Right ventricle myocardium inferior (tissue), 1 donor: ENCODE results near the gene OSBPL7. TPM values are rescaled to one million over a fixed set of nuclear protein-coding genes. Genes with fewer than 3 reads are reported as not detected.

Experiments used
- ATAC-seq: fragments of 200-7000 bp; cut with Tn5 transposase; one replicate; pipeline ENCODE4 v1.9.1; 2020; ENCODE audit warnings: mild to moderate bottlenecking, moderate library complexity
- DNase-seq: peaks from one replicate; pipeline ENCODE4 v3.0.0; 2021; ENCODE audit errors: missing footprints
- intact Hi-C: fragments of 100-400 bp; cut with DNase I; formaldehyde crosslinking; loops from one replicate; pipeline ENCODE4 v1.11.0; 2022
- long read RNA-seq: library from polyadenylated mRNA; unstranded; transcript quantifications from one replicate; pipeline ENCODE4 v2.0.0, GENCODE V29; 2021
- total RNA-seq: library from RNA; stranded (reverse); fragmentation: NEBNext Ultra II Directional; extraction: Animal tissue kit (Norgen Biotek cat#: 25700); gene quantifications from one replicate; pipeline ENCODE4 v1.2.1, GENCODE V29; 2021
- donor health status: DM: no; HTN: yes; CAD: no; lungs with severe emphysema.

The OSBPL7 gene, protein sequence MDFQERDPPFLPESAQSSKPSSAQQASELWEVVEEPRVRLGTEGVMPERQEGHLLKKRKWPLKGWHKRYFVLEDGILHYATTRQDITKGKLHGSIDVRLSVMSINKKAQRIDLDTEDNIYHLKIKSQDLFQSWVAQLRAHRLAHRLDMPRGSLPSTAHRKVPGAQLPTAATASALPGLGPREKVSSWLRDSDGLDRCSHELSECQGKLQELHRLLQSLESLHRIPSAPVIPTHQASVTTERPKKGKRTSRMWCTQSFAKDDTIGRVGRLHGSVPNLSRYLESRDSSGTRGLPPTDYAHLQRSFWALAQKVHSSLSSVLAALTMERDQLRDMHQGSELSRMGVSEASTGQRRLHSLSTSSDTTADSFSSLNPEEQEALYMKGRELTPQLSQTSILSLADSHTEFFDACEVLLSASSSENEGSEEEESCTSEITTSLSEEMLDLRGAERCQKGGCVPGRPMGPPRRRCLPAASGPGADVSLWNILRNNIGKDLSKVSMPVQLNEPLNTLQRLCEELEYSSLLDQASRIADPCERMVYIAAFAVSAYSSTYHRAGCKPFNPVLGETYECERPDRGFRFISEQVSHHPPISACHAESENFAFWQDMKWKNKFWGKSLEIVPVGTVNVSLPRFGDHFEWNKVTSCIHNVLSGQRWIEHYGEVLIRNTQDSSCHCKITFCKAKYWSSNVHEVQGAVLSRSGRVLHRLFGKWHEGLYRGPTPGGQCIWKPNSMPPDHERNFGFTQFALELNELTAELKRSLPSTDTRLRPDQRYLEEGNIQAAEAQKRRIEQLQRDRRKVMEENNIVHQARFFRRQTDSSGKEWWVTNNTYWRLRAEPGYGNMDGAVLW
- 5.4 TPM for total RNA-seq
- long read RNA-seq, partial matches to known transcripts, result 0 of 2 reads
- long read RNA-seq, other reads (novel, unspliced or antisense), result 2 of 2 reads

DNA sequence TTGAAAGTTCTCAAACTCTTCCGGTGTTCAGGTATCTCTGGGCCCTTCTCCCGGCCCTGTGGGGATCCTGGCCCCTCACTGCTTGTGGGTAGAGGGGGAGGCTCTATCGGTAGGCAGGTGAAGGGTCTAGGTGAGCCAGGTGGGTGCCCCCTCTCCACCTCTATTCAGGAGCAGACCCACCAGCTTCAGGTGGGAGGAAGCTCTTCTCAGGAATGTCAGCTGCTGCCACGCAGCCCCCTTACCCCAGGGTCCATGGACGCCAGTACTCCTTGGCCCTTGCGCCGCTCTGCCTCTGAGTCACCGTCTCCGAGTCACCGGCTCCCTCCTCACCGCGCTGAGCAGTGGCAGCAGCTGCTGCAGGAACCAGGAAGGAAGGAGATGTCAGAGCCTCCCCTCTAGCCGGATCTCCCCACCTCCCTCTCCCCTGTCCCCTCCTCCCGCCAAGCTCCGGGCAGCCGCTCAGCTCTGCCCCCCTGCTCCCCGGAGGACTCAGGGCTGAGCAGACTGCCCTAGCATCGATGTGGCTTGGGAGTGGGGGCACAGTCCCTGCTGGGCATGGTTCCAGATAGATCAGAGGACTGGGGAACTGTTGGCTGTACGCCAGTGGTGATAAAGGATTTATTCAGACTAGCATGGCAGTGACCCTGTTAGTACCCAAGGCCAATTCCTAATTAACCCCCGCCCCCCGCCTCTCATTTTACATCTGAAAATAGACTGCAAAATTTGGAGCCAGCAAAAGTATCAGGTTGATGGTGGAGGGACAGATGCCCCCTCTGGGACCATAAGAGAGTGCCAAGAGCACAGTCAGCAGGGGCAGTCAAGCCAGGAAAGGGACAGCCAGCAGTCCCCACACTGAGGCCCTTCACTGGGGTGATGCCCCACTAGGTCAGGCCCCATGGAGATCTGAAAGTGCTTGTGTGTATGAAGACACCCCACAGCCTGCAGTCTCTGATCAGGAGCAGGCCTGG is at the start of gene OSBPL7:
Gene OSBPL7 (minus strand): TSS at position 371 of the 968 bp plus-strand sequence. CDS start 1,516 bp downstream, outside the sequence.
- ATAC-seq, result peak; percentile 85
- peak; percentile 79 for DNase-seq
- intact Hi-C loops, result no loop called here

DNA sequence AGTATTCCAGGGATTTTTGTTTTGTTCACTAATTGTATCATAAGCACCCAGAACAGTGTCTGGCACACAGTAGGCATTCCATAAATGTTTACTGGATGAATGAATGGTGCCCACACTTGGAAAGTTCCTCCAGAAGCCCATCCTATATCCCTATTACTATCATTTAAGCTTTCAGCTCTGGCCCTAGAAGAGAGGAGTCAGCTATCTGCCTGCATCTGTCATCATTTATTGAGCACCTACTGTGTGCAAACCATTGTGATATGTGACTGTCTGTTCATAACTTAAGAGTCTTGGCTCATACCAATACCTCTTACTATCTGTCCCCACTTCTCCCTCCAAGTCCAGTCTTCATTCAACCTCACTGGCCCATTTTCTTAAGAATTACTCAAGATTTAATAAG is 49.5 kb upstream of the OSBPL7 start:
- ATAC-seq, result no peak
- no peak for DNase-seq
- intact Hi-C loops, result no loop called here

DNA sequence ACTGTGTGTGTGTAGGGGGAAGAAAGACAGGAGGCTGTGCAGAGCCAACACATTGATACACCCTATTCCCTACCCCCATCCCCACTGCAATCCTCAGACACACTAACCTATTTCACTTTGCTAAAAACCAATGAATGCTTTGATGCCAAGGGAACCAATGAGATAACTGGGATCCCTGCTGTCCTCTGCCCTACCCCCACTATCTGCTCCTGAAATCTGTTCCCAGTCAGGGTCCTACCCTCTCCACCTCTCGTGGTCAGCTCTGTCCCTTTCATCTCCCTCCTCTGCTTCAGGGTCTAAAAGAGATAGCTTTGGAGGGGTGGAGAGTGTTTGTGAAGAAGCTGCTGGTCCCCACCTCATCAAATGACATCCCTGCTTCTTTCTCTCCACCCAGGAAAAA is 48.5 kb upstream of the OSBPL7 start:
- DNase-seq (no peak), ATAC-seq (no peak)
- intact Hi-C loops, result no loop called here

DNA sequence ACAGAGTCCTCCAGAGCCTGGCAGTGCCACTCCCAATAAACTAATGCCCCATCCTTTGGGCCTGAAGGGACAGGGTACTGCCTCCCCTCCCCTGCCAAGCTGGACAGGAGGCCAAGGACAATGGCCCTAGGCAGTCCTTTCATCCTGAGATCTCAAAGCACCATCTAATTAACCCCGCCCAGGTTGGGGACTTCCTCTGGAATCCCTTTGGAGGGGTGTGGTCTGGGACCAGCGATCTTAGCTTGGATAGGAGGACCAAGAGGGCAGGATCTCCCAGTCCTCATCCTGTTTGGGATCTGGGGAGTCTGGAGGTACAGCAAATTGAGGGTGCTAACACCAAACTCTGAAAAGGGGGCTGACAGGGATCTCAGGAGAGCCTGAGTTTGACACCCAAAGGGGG is 47.5 kb upstream of the OSBPL7 start:
- no peak for ATAC-seq
- intact Hi-C loops, result no loop called here
- no peak for DNase-seq

DNA sequence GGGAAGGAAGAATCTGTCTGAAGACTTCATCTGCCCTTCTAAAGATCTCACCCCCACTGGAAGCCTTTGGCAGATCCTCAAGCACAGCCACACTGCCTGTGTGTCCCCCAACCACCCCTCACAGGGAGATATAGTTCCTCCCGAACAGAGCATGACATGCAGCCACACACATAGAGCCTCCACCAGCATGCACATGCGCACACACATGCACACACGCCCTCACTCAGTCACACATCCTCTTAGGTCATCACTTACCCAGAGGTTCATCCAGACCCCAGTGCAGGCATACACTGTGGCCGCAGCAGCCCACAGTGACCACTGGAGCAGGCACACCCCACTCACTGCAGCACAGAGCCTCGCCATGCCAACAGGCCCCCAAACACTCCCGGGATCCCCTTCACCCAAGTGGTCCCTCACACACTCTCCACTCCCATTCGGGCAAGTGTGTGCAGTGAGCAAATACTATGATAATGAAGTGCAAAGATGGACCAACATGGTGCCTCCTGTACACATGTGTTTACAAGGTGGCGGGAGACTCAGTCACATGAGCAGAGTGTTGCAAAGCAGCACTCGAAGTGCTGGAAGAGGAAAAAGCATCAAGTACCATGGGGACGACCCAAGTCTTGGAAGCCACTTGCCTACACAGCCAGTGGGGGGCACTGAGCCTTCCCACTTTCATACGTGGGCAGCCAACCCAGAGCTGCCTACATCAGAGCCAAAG is 46.4 kb upstream of the OSBPL7 start:
- intact Hi-C loops, result no loop called here
- DNase-seq (no peak), ATAC-seq (no peak)

DNA sequence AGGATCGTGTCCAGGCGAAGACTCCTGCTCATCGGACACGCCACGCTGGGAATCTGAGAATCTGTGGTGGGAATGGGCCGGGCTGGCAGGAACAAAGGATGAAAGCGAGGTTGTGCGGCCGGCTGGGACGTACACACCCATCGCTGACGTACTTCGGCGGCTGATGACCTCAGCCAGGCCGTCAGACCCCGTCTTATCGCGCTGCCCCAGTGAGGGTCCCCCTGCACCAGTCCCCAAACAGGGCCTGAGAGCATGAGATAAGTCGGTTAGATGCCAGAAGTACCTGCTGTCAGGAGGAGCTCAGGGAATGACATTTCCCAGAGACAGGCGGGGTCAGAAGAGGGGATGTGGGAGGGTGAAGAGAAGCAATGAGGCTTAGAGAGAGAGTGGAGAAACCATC is 45.3 kb upstream of the OSBPL7 start:
- DNase-seq (no peak), ATAC-seq (peak; percentile 67)
- intact Hi-C loops, result no loop called here

DNA sequence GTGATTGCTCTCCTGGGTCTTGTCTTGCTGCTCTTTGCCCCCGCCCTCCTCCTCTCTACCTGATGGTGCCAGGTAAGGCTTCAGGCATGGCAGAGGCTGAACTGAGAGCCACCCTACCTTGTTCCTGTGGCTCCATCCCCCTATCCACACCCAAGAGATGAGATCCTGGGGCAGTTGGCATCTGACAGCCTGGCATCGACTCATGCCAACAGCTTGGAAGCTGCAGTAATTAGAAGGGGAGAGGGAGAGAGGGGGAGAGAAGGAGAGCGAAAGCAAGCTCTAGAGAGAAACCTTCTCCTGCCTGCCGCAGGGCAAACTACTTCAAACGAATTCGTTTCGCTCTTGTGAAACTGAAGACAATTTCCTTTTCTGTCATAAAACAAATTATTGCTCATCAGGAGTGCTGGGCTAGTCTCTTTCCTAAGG is 43.2 kb upstream of the OSBPL7 start:
- no peak for ATAC-seq
- intact Hi-C loops, result no loop called here
- no peak for DNase-seq

DNA sequence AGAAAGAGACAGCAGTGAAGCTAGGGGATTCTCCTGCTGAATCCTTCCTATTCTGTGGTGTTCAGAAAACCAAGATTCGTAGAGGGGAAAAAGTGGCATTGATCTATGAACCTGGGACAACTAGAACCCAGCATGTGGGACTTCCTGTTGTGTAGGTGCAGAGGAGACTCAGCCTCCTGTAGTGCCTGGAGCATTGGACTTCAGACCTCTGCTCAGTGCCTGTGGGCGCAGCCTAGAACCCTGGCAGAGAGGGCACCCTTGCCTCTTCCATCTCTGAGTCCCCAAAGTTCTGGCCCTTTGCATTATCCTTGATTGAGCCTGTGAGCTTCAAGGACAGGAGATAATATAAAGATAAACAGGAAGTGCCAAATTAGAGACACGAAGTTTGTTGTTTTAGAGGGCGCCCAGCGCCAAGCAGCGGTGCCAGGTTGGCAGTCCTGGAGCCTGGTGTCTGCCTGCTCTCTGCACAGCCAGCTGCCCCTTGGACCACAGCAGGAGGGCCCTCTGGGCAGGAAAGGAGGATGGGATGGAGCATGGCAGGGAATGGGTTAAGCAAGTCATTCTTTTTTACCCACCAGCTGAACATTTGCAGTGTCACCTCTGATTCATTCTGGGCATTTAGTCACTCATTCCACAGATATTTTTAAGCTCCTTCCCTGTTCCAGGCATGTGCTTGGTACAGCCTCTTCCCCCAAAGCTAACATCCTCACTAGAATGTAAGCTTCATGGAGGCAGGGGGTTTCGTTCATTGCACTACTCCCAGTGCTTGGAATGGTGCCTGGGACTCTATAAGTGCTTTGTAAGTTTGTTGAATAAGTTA is 41.2 kb upstream of the OSBPL7 start:
- no peak for ATAC-seq
- intact Hi-C loops, result no loop called here
- no peak for DNase-seq

DNA sequence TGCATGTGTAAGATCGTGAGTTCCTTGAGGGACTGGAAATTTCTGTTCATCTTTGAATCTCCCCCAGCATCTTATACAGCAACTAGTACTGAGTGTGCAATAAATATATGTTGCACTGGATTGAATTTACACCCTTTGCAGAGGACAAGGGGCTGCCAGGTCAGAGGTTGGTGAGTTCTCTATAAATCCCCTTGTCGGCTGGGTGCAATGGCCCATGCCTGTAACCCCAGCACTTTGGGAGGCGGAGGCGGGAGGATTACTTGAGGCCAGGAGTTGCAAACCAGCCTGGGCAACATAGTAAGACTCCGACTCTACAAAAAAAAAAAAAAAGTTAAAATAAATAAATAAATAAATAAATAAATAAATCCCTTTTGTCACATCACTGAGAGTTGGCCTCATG is 38.8 kb upstream of the OSBPL7 start:
- intact Hi-C loops, result no loop called here
- DNase-seq, result no peak
- no peak for ATAC-seq

DNA sequence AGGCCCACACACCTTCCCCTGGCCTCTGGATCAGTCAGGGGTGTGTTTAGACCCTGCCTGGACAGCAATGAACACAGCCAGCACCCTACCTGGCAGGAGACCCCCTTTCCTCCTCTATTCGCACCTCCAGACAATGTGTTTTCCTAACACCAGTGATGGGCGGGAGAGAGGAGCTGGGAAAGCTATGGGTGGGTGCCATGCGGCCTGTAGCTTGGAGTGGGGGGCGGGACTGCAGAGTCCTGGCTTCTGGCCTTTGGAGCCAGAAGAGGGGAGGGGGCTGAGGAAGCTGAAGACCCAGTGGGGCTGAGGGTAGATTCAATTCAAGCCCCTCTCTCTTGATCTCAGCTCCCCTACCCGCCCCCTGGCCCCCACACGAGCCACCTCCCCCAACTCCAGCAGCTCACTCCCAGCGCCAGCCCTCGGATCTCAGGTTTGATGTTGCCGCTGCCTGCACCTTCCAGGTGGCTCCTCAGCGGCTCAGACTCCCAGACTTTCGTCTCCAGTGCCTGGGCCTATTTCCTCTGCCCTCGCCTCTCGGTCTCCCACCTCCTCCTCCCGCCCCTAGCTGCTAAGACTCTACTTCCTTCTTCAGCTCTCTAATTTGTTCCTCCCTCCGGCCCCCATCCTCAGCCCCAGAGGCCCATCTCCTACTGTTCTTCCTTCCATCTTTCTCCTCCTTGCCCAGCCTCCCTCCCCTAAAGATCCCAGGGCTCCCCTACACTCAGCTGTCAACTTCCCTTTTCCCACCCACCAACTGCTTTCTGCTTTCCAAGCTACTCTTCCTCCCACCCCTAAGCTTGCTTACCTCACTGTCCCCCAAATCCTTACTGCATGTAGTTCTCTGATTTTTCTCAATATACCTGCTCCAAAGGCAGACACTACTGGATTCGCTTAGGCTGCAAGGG is 36.2 kb upstream of the OSBPL7 start:
- ATAC-seq (no peak), DNase-seq (no peak)
- intact Hi-C loops, result no loop called here

DNA sequence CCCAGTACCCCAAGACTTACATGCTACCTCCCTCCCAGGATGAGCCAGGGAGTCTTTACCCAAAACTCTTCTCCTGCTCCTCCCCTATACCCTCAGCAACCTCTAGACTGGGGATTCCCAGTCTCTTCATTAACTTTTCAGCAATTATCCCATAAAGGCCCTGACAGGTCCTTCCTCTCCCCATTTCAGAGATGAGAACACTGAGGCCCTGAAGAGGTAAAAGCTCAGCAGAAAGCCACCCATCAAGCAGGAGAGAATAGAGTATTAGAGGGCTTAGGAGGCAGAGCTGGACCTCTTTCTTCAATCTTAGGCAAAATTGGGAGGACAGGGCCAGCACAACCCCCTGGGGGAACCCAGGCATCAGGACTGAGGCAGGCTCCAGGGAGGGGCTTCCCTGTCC is 35.2 kb upstream of the OSBPL7 start:
- intact Hi-C loops, result no loop called here
- ATAC-seq (no peak), DNase-seq (no peak)

DNA sequence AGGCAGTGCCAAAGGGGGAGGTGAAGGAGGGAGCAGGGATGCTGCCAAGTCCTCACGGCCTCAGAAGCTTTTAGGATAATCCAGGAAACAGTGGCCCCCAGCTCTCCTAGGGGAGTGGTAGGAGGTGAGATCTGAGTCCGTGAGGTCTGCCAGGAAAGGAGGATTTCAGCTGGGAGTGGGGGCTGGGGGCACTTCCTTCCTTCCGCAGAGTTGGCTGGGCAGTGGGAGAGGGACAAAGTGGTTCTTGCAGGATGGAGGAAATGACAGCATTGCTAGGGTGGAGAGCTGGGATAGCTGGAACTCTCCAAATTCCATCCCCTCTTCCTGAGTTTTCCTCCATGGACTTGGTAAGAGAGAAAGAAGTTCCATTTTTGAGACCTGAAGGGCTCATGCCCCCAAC is 34.1 kb upstream of the OSBPL7 start:
- ATAC-seq (no peak), DNase-seq (no peak)
- intact Hi-C loops, result no loop called here

DNA sequence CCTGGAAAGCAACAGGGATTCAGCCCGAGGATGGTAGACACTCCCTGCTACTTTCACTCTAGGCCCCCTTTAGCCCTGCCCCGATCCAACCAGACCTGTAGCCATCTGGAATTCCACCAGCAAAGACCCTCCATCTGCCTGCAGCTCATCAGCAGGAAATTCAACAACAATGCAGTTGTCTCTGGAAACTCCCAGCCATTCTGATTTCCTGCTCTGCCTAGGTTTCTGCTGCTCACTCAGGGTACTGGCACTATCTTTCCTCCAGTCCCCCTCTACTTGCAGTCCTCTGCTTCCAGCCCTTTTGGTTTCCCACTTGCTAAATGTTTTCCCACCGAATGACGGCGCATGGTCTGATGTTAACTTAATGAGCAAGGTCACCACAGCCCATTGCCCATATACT is 32.0 kb upstream of the OSBPL7 start:
- ATAC-seq, result no peak
- DNase-seq, result no peak
- intact Hi-C loops, result no loop called here

DNA sequence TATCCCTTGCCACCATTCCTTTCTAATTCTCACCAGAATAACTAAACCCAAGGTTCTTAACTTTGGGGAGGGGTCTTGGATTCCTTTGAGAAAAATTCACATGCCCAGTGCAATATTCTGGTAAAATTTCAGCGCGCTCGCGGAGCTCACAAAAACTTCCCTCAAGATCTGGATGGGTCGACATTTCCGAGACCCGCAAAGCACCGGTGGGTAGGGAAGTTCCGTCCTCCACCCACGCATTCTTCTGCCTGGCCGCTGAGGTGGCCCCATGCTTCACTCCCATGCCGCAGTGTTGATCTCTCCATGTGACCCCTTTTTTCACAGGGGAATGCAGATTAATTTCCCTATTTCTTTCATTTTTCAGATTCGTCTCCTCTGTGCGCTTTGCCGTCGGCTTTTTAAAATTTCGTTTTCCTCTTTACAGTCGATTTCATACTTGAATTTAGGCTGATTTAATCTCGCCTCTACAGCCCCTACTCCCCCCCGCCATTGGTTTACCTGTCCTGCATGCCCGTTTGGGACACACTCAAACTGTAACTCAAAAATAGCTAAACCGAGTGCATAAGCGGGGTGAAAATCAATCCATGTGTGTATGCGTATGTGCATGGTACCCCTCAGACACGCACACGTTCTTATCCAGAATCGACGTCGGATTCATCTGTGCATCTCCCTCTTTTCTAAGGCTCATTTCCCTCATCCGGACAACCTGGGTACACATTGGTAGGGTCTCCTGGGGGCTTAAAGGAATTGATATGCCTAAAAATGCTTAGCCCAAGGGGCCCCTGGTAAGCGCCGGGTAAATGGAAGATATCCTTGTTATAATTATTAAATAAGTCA is 30.7 kb upstream of the OSBPL7 start:
- DNase-seq (no peak), ATAC-seq (no peak)
- intact Hi-C loops, result no loop called here

DNA sequence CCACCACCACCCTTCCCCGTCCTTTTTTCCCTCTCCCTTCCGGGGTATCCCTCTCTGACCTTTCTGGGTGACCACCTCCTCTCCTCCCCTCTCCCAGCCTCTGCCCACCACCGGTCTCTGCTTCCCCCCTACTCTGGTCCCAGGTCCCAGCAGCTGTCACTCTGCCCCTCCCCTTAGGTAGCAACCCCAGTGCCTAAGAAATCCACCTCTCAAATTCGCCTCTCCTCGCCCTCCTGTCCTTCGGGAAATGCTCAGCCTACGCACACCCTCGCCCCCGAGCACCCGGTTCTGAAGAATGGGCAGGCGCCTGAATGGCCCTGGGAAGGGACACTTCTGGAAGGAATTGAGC is 30.1 kb upstream of the OSBPL7 start:
- ATAC-seq, result no peak
- DNase-seq, result no peak
- intact Hi-C loops, result no loop called here
